ENCODE results near the gene EXOC6B.
"Not testable (repeated sequence)": the region's sequence is repeated elsewhere in the genome, so short reads cannot be mapped to it uniquely, and the experiment has no call there.

EXOC6B gene

GRCh38 chr2:72602711-72603110 is 223.1 kb downstream of the EXOC6B start:
- DNase-seq, result no peak

- no peak for DNase-seq
Observed at GRCh38 chr2:72602095-72602494, 223.7 kb downstream of the EXOC6B start.

- DNase-seq, result not testable (repeated sequence)
Observed at GRCh38 chr2:72583836-72584235, 242.0 kb downstream of the EXOC6B start.

GRCh38 chr2:72583376-72583775 is 242.5 kb downstream of the EXOC6B start:
- no peak for DNase-seq

GRCh38 chr2:72581560-72582181 is 244.2 kb downstream of the EXOC6B start:
- no peak for DNase-seq

- no peak for DNase-seq
Observed at GRCh38 chr2:72579591-72580180, 246.1 kb downstream of the EXOC6B start.

GRCh38 chr2:72576861-72577260 is 249.0 kb downstream of the EXOC6B start:
- no peak for DNase-seq

- no peak for DNase-seq
Observed at GRCh38 chr2:72576459-72576858, 249.4 kb downstream of the EXOC6B start.

- DNase-seq, result no peak
Observed at GRCh38 chr2:72574886-72575285, 250.9 kb downstream of the EXOC6B start.

- DNase-seq, result no peak
Observed at GRCh38 chr2:72573232-72573631, 252.6 kb downstream of the EXOC6B start.

- DNase-seq, result no peak
Observed at GRCh38 chr2:72572501-72572900, 253.3 kb downstream of the EXOC6B start.

- DNase-seq, result no peak
Observed at GRCh38 chr2:72570413-72570812, 255.4 kb downstream of the EXOC6B start.

- DNase-seq, result no peak
Observed at GRCh38 chr2:72562451-72563153, 263.2 kb downstream of the EXOC6B start.

- no peak for DNase-seq
Observed at GRCh38 chr2:72561621-72562318, 264.1 kb downstream of the EXOC6B start.

GRCh38 chr2:72555943-72556342 is 269.9 kb downstream of the EXOC6B start:
- no peak for DNase-seq

- not testable (repeated sequence) for DNase-seq
Observed at GRCh38 chr2:72555363-72555762, 270.5 kb downstream of the EXOC6B start.

GRCh38 chr2:72554910-72555309 is 270.9 kb downstream of the EXOC6B start:
- DNase-seq, result not testable (repeated sequence)

- no peak for DNase-seq
Observed at GRCh38 chr2:72554381-72554780, 271.5 kb downstream of the EXOC6B start.

- no peak for DNase-seq
Observed at GRCh38 chr2:72548081-72548764, 277.6 kb downstream of the EXOC6B start.

- DNase-seq, result no peak
Observed at GRCh38 chr2:72545790-72546189, 280.0 kb downstream of the EXOC6B start.

- DNase-seq, result no peak
Observed at GRCh38 chr2:72544554-72544953, 281.3 kb downstream of the EXOC6B start.

- no peak for DNase-seq
Observed at GRCh38 chr2:72543497-72544216, 282.2 kb downstream of the EXOC6B start.
